Measurements from ENCODE around the gene NPAT. TPM values are rescaled to one million over a fixed set of nuclear protein-coding genes. Genes with fewer than 3 reads are reported as not detected.
A peak's percentile ranks its signal among the peaks of the same experiment; 100 is the strongest.

NPAT gene
- total and polyA plus RNA-seq, 9 of the 15 experiments (the other 6 are each of a cell fraction or from before 2014, with no cell fraction given): 8.8 to 30.0 (median 22.1) TPM

DNA sequence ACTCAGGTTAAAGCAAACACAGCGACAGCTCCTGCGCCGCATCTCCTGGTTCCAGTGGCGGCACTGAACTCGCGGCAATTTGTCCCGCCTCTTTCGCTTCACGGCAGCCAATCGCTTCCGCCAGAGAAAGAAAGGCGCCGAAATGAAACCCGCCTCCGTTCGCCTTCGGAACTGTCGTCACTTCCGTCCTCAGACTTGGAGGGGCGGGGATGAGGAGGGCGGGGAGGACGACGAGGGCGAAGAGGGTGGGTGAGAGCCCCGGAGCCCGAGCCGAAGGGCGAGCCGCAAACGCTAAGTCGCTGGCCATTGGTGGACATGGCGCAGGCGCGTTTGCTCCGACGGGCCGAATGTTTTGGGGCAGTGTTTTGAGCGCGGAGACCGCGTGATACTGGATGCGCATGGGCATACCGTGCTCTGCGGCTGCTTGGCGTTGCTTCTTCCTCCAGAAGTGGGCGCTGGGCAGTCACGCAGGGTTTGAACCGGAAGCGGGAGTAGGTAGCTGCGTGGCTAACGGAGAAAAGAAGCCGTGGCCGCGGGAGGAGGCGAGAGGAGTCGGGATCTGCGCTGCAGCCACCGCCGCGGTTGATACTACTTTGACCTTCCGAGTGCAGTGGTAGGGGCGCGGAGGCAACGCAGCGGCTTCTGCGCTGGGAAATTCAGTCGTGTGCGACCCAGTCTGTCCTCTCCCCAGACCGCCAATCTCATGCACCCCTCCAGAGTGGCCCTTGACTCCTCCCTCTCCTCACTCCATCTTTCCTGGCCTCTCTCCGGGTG, at the start of gene NPAT, which contains the start of gene ATM (continued):
- TF ChIP-seq ZNF232 (CRISPR knock-in tag; IDR thresholded peaks at IDR 0.05) (no peak), ZBED1 (IDR thresholded peaks at IDR 0.05) (no peak), EP400 (IDR thresholded peaks at IDR 0.05) (peak; percentile 96), NELFE (IDR thresholded peaks at IDR 0.05; ENCODE audit: insufficient read depth, insufficient read length) (no peak), DEAF1 (CRISPR knock-in tag; IDR thresholded peaks at IDR 0.05) (peak; percentile 28; the same call in 1 of the 2 replicates), JUND (IDR thresholded peaks at IDR 0.05; ENCODE audit: borderline replicate concordance, low read depth, low read length) (no peak; the same call in none of the 2 replicates), JUND (tag; IDR thresholded peaks at IDR 0.05; ENCODE audit: borderline replicate concordance, low read depth, low read length) (peak; percentile 6; the same call in 1 of the 3 replicates), SOX6 (IDR thresholded peaks at IDR 0.05) (no peak; the same call in 1 of the 2 replicates), POLR3A (IDR thresholded peaks at IDR 0.05; ENCODE audit: borderline replicate concordance, extremely low read depth, insufficient read depth, insufficient read length) (no peak), RREB1 (CRISPR knock-in tag; IDR thresholded peaks at IDR 0.05) (0 out of 2 replicates have a peak, but pooled peaks have one; percentile 50)
- TF ChIP-seq, protein P1, sequence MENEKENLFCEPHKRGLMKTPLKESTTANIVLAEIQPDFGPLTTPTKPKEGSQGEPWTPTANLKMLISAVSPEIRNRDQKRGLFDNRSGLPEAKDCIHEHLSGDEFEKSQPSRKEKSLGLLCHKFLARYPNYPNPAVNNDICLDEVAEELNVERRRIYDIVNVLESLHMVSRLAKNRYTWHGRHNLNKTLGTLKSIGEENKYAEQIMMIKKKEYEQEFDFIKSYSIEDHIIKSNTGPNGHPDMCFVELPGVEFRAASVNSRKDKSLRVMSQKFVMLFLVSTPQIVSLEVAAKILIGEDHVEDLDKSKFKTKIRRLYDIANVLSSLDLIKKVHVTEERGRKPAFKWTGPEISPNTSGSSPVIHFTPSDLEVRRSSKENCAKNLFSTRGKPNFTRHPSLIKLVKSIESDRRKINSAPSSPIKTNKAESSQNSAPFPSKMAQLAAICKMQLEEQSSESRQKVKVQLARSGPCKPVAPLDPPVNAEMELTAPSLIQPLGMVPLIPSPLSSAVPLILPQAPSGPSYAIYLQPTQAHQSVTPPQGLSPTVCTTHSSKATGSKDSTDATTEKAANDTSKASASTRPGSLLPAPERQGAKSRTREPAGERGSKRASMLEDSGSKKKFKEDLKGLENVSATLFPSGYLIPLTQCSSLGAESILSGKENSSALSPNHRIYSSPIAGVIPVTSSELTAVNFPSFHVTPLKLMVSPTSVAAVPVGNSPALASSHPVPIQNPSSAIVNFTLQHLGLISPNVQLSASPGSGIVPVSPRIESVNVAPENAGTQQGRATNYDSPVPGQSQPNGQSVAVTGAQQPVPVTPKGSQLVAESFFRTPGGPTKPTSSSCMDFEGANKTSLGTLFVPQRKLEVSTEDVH (IDR thresholded peaks at IDR 0.05; ENCODE audit: low read depth, partially characterized antibody): peak; percentile 64
- TF ChIP-seq, protein P2, sequence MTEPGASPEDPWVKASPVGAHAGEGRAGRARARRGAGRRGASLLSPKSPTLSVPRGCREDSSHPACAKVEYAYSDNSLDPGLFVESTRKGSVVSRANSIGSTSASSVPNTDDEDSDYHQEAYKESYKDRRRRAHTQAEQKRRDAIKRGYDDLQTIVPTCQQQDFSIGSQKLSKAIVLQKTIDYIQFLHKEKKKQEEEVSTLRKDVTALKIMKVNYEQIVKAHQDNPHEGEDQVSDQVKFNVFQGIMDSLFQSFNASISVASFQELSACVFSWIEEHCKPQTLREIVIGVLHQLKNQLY (CRISPR knock-in tag; conservative IDR thresholded peaks at IDR 0.05): 0 out of 4 replicates have a peak, but pooled peaks of 1 of the 2 experiments have one; percentile 59
- TF ChIP-seq, protein P3, sequence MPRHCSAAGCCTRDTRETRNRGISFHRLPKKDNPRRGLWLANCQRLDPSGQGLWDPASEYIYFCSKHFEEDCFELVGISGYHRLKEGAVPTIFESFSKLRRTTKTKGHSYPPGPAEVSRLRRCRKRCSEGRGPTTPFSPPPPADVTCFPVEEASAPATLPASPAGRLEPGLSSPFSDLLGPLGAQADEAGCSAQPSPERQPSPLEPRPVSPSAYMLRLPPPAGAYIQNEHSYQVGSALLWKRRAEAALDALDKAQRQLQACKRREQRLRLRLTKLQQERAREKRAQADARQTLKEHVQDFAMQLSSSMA (CRISPR knock-in tag; IDR thresholded peaks at IDR 0.05): no peak

All from K562 (cell line).